Activated CD8-positive, alpha-beta memory T cell treated with anti-CD3 and anti-CD28 coated beads for 48 hours (primary cell): ENCODE results near the gene HES6.
A peak's percentile ranks its signal among the peaks of the same experiment; 100 is the strongest.
"Not testable (repeated sequence)": the region's sequence is repeated elsewhere in the genome, so short reads cannot be mapped to it uniquely, and the experiment has no call there.

ENCODE experiments used
- DNase-seq, 3 experiments: peaks; one replicate each; pipeline ENCODE4 v3.0.0-alpha.2; 2020; ENCODE audit warnings: low read depth in 2 of 3, low spot score in 2 of 3

HES6 gene

GRCh38 chr2:238274152-238274865 lies 34.5 kb upstream of the HES6 start:
- DNase-seq = no peak

- not testable (repeated sequence) for DNase-seq
These were observed 33.6 kb upstream of the HES6 start for GRCh38 chr2:238273433-238273832.

- no peak for DNase-seq
These were observed 32.3 kb upstream of the HES6 start for GRCh38 chr2:238272156-238272555.

GRCh38 chr2:238271686-238272085 lies 31.8 kb upstream of the HES6 start:
- not testable (repeated sequence) for DNase-seq

GRCh38 chr2:238271061-238271554 lies 31.3 kb upstream of the HES6 start:
- no peak for DNase-seq

GRCh38 chr2:238270606-238271005 lies 30.8 kb upstream of the HES6 start:
- DNase-seq = no peak

GRCh38 chr2:238269741-238270140 lies 29.9 kb upstream of the HES6 start:
- DNase-seq = no peak

GRCh38 chr2:238267884-238268680 lies 28.2 kb upstream of the HES6 start:
- no peak for DNase-seq

GRCh38 chr2:238267341-238267710 lies 27.5 kb upstream of the HES6 start:
- DNase-seq = no peak

GRCh38 chr2:238265605-238266004 lies 25.8 kb upstream of the HES6 start:
- DNase-seq = no peak

GRCh38 chr2:238264072-238264460 lies 24.2 kb upstream of the HES6 start:
- DNase-seq = no peak

GRCh38 chr2:238263204-238264071 lies 23.6 kb upstream of the HES6 start:
- DNase-seq = peak in 1 of 3 experiments; percentile 50

GRCh38 chr2:238262496-238263122 lies 22.8 kb upstream of the HES6 start:
- DNase-seq = no peak

- DNase-seq = no peak
These were observed 22.0 kb upstream of the HES6 start for GRCh38 chr2:238261718-238262375.

GRCh38 chr2:238260883-238261282 lies 21.0 kb upstream of the HES6 start:
- DNase-seq = no peak

GRCh38 chr2:238259061-238260020 lies 19.5 kb upstream of the HES6 start:
- DNase-seq = no peak

- no peak for DNase-seq
These were observed 18.2 kb upstream of the HES6 start for GRCh38 chr2:238257786-238258700.

- peak in 2 of 3 experiments; percentile 31 for DNase-seq
These were observed 16.8 kb upstream of the HES6 start for GRCh38 chr2:238256594-238257104.
